Suprapubic skin (tissue), 4 donors: ENCODE data around the gene TMEM179.

Source experiments
- CTCF ChIP-seq, 2 donors: fragments of 200-600 bp in 1 of 2; fragments of 450-650 bp in 1 of 2; sonication (generic) in 1 of 2; IDR thresholded peaks; one replicate each; pipeline ENCODE4 v1.5.1; 2016 to 2019; ENCODE audit warnings: antibody characterized with exemption in 2 of 2, mild to moderate bottlenecking in 1 of 2, moderate library complexity in 1 of 2
- EP300 ChIP-seq: sonication (generic); formaldehyde crosslinking; IDR thresholded peaks from one replicate; pipeline ENCODE4 v1.6.1; 2017; ENCODE audit warnings: antibody characterized with exemption
- POLR2A ChIP-seq, 2 donors: fragments of 450-650 bp; IDR thresholded peaks; one replicate each; pipeline ENCODE4 v1.6.1; 2017; ENCODE audit warnings: antibody characterized with exemption in 2 of 2, mild to moderate bottlenecking in 2 of 2, moderate library complexity in 2 of 2
- POLR2AphosphoS5 ChIP-seq, 3 donors: sonication (generic); formaldehyde crosslinking; IDR thresholded peaks; one replicate each; pipeline ENCODE4 v1.6.1; 2017; ENCODE audit warnings: antibody characterized with exemption in 3 of 3

- TF ChIP-seq POLR2AphosphoS5 (IDR thresholded peaks at IDR 0.05) (no peak), CTCF (IDR thresholded peaks at IDR 0.05) (no peak), POLR2A (IDR thresholded peaks at IDR 0.05) (no peak), EP300 (no peak)
Observed at GRCh38 chr14:104542871-104543830, 61.4 kb downstream of the TMEM179 start.
